Measurements from ENCODE around the gene PLEK. TPM values are rescaled to one million over a fixed set of nuclear protein-coding genes. Genes with fewer than 3 reads are reported as not detected.

The PLEK gene
- total and polyA plus RNA-seq, 9 of the 15 experiments (the other 6 are each of a cell fraction or from before 2014, with no cell fraction given): 0.14 to 1.2 (median 0.36) TPM

DNA sequence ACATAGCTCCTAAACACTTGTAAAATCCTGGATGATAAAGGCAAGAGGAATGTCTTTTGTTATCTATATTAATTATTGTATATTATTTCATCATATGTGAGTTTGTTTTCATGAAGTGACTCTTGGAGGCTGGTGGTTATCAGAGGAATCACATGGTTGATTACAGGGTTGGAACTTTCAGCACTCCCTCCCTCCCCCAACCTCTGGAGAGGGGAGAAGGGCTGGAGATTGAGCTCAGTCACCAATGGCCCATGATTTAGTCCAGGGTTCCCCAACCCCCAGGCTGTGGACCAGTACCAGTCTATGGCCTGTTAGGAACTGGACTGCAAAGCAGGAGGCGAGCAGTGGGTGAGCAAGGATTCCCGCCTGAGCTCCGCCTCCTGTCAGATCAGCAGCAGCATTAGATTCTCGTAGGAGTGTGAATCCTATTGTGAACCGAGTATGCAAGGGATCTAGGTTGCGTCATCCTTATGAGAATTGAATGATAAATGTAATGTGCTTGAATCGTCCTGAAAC, 64.3 kb downstream of the PLEK start (continued):
- TF ChIP-seq, protein P1, sequence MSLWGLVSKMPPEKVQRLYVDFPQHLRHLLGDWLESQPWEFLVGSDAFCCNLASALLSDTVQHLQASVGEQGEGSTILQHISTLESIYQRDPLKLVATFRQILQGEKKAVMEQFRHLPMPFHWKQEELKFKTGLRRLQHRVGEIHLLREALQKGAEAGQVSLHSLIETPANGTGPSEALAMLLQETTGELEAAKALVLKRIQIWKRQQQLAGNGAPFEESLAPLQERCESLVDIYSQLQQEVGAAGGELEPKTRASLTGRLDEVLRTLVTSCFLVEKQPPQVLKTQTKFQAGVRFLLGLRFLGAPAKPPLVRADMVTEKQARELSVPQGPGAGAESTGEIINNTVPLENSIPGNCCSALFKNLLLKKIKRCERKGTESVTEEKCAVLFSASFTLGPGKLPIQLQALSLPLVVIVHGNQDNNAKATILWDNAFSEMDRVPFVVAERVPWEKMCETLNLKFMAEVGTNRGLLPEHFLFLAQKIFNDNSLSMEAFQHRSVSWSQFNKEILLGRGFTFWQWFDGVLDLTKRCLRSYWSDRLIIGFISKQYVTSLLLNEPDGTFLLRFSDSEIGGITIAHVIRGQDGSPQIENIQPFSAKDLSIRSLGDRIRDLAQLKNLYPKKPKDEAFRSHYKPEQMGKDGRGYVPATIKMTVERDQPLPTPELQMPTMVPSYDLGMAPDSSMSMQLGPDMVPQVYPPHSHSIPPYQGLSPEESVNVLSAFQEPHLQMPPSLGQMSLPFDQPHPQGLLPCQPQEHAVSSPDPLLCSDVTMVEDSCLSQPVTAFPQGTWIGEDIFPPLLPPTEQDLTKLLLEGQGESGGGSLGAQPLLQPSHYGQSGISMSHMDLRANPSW (CRISPR knock-in tag; IDR thresholded peaks at IDR 0.05): no peak
- no peak; the same call in 1 of the 2 replicates for TF ChIP-seq SMARCE1 (IDR thresholded peaks at IDR 0.05)
- TF ChIP-seq USF1 (CRISPR knock-in tag; IDR thresholded peaks at IDR 0.05): no peak
- TF ChIP-seq CREB5 (CRISPR knock-in tag; IDR thresholded peaks at IDR 0.05): no peak
- no peak for TF ChIP-seq TEAD2 (tag; IDR thresholded peaks at IDR 0.05)
- no peak for TF ChIP-seq HMG20A (CRISPR knock-in tag; conservative IDR thresholded peaks at IDR 0.05)
- peak; percentile 88 for TF ChIP-seq CEBPB (tag; IDR thresholded peaks at IDR 0.05)
- peak; percentile 5; the same call in 1 of the 2 replicates for TF ChIP-seq ZNF239 (CRISPR knock-in tag; IDR thresholded peaks at IDR 0.05)
- TF ChIP-seq KLF6 (CRISPR knock-in tag; IDR thresholded peaks at IDR 0.05; ENCODE audit: borderline replicate concordance): peak; percentile 42; the same call in 1 of the 2 replicates
- peak; percentile 54 for TF ChIP-seq MEIS2 (IDR thresholded peaks at IDR 0.05; ENCODE audit: partially characterized antibody)
- no peak for TF ChIP-seq SMAD1 (IDR thresholded peaks at IDR 0.05; ENCODE audit: low read depth, low read length, partially characterized antibody)
- TF ChIP-seq MYC (IDR thresholded peaks at IDR 0.05; ENCODE audit: low read depth, low read length): peak; percentile 24
- TF ChIP-seq MYC (CRISPR knock-in tag; IDR thresholded peaks at IDR 0.05; ENCODE audit: borderline replicate concordance, low read depth): no peak
- no peak; the same call in 1 of the 2 replicates for TF ChIP-seq ZNF175 (CRISPR knock-in tag; IDR thresholded peaks at IDR 0.05; ENCODE audit: low read depth)
- TF ChIP-seq RFX1 (IDR thresholded peaks at IDR 0.05): no peak
- no peak for TF ChIP-seq KLF10 (CRISPR knock-in tag; IDR thresholded peaks at IDR 0.05)
- TF ChIP-seq EP400 (IDR thresholded peaks at IDR 0.05): peak; percentile 25; the same call in 1 of the 2 replicates
- TF ChIP-seq, protein P2, sequence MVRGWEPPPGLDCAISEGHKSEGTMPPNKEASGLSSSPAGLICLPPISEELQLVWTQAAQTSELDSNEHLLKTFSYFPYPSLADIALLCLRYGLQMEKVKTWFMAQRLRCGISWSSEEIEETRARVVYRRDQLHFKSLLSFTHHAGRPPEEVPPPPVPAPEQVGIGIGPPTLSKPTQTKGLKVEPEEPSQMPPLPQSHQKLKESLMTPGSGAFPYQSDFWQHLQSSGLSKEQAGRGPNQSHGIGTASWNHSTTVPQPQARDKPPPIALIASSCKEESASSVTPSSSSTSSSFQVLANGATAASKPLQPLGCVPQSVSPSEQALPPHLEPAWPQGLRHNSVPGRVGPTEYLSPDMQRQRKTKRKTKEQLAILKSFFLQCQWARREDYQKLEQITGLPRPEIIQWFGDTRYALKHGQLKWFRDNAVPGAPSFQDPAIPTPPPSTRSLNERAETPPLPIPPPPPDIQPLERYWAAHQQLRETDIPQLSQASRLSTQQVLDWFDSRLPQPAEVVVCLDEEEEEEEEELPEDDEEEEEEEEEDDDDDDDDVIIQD (CRISPR knock-in tag; IDR thresholded peaks at IDR 0.05): peak; percentile 20; the same call in 1 of the 2 replicates
- TF ChIP-seq TRIM28 (IDR thresholded peaks at IDR 0.05): no peak
- no peak for TF ChIP-seq BHLHE40 (IDR thresholded peaks at IDR 0.05; ENCODE audit: low read length)
- TF ChIP-seq SMAD2 (IDR thresholded peaks at IDR 0.05; ENCODE audit: low read depth, low read length): no peak
- TF ChIP-seq HIVEP1 (CRISPR knock-in tag; IDR thresholded peaks at IDR 0.05): peak; percentile 52; the same call in 1 of the 2 replicates
- TF ChIP-seq, protein P3, sequence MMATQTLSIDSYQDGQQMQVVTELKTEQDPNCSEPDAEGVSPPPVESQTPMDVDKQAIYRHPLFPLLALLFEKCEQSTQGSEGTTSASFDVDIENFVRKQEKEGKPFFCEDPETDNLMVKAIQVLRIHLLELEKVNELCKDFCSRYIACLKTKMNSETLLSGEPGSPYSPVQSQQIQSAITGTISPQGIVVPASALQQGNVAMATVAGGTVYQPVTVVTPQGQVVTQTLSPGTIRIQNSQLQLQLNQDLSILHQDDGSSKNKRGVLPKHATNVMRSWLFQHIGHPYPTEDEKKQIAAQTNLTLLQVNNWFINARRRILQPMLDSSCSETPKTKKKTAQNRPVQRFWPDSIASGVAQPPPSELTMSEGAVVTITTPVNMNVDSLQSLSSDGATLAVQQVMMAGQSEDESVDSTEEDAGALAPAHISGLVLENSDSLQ (IDR thresholded peaks at IDR 0.05): no peak
- TF ChIP-seq SOX6 (IDR thresholded peaks at IDR 0.05): peak; percentile 68
